Kidney (tissue), 14 donors: Measurements from ENCODE around the gene SPTB. TPM values are rescaled to one million over a fixed set of nuclear protein-coding genes. Genes with fewer than 3 reads are reported as not detected.

Experiments
- DNase-seq, 5 donors: peaks; one replicate each; pipeline ENCODE4 v3.0.0-alpha.2; 2013 to 2020
- FAIRE-seq: peaks from 2 replicates; lab custom pipeline; 2012; peaks lifted over from hg19 to GRCh38; lab: Jason Lieb, UNC
- H3K27ac ChIP-seq, 2 donors: one replicate each; pipeline ENCODE4 v1.7.0; 2013; ENCODE audit warnings: low read depth in 2 of 2, low read length in 2 of 2, inconsistent platforms in 1 of 2
- H3K27me3 ChIP-seq: one replicate; pipeline ENCODE4 v1.7.1; 2013; ENCODE audit warnings: low read length, inconsistent platforms; ENCODE audit not compliant: control insufficient read depth, insufficient read depth
- H3K36me3 ChIP-seq, 3 donors: one replicate each; pipeline versions ENCODE4 v1.7.0 to v1.7.1; 2013; ENCODE audit warnings: low read length in 3 of 3, control low read depth in 1 of 3, inconsistent platforms in 1 of 3; ENCODE audit not compliant: insufficient read depth in 3 of 3, control insufficient read depth in 2 of 3
- H3K4me1 ChIP-seq, 3 donors: one replicate each; pipeline versions ENCODE4 v1.7.0 to v1.7.1; 2013; ENCODE audit warnings: low read length in 3 of 3, inconsistent platforms in 1 of 3, low read depth in 1 of 3; ENCODE audit not compliant: control insufficient read depth in 2 of 3, insufficient read depth in 2 of 3
- H3K4me3 ChIP-seq, 3 donors: one replicate each; pipeline versions ENCODE4 v1.7.0 to v1.8.1; 2013; ENCODE audit warnings: low read length in 3 of 3, control low read depth in 1 of 3, inconsistent platforms in 1 of 3
- H3K9ac ChIP-seq, 3 donors: one replicate each; pipeline versions ENCODE4 v1.7.0 to v1.7.1; 2013; ENCODE audit warnings: low read length in 3 of 3, control low read depth in 1 of 3, inconsistent platforms in 1 of 3
- H3K9me3 ChIP-seq, 3 donors: one replicate each; pipeline versions ENCODE4 v1.7.0 to v1.7.1; 2013; ENCODE audit warnings: low read length in 3 of 3, control low read depth in 1 of 3, inconsistent platforms in 1 of 3; ENCODE audit not compliant: control insufficient read depth in 2 of 3, insufficient read depth in 1 of 3
- intact Hi-C: fragments of 100-400 bp; cut with DNase I; formaldehyde crosslinking; loops from one replicate; pipeline ENCODE4 v1.11.1; 2022
- polyA plus RNA-seq: library from polyadenylated mRNA; stranded (reverse); fragments of 350-450 nt; fragmentation: Illumina TruSeq; extraction: RNeasy Lipid Tissue Mini Kit (QIAGEN cat#74804); gene quantifications from one replicate; pipeline ENCODE4 v1.2.3, GENCODE V29; 2014; ENCODE audit warnings: low read depth, low replicate concordance; ENCODE audit not compliant: insufficient read depth
- total RNA-seq: library from RNA; stranded (reverse); fragmentation: NEBNext Ultra II Directional; extraction: Animal tissue kit (Norgen Biotek cat#: 25700); gene quantifications from one replicate; pipeline ENCODE4 v1.2.1, GENCODE V29; 2021
- TF ChIP-seq, protein P1 (sequence below): IDR thresholded peaks from 3 replicates; pipeline ENCODE4 v1.5.1; 2012; ENCODE audit warnings: mild to moderate bottlenecking, moderate library complexity, borderline replicate concordance; ENCODE audit not compliant: insufficient read depth; ENCODE audit errors: extremely low read depth
- donor health status: control.
- donor health status: control.
- donor health status: control.
- donor health status: control.
- donor health status: control.
- donor health status: DM: yes; HTN: yes; CAD: no.
- donor health status: Normal renal cell carcinoma (clear cell type).

SPTB gene
- total and polyA plus RNA-seq, 2 donors from 2014 or later = 1.7 to 2.2 TPM

DNA sequence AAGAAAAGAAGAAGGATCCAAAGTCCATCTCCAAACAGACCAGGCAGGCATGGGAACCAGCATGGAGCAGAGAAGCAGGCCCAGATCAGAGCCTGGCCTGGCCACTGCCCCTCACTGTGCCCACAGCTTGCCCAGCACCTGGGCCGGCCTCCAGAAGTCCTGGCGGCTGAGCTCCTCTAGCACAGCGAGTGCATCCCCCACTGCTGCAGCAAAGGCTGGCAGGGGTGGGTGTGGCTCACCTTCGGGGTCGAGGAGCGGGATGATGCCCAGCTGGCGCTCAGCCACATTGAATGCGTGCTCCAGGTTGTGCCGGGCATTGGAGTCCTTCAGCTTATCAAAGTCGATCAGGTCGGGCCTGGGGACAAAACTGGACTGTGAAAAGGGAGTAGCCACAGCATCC, 78.7 kb downstream of the SPTB start:
- FAIRE-seq (no peak), DNase-seq (peak in 1 of 5 donors; percentile 64)
- no peaks in the 10 kb centered on the region for H3K27me3 ChIP-seq
- peaks cover 0 to 4% (median 2%) of the 10 kb centered on the region in 3 donors for H3K36me3 ChIP-seq
- no peak overlapping the region for H3K27ac ChIP-seq
- TF ChIP-seq, protein P1, sequence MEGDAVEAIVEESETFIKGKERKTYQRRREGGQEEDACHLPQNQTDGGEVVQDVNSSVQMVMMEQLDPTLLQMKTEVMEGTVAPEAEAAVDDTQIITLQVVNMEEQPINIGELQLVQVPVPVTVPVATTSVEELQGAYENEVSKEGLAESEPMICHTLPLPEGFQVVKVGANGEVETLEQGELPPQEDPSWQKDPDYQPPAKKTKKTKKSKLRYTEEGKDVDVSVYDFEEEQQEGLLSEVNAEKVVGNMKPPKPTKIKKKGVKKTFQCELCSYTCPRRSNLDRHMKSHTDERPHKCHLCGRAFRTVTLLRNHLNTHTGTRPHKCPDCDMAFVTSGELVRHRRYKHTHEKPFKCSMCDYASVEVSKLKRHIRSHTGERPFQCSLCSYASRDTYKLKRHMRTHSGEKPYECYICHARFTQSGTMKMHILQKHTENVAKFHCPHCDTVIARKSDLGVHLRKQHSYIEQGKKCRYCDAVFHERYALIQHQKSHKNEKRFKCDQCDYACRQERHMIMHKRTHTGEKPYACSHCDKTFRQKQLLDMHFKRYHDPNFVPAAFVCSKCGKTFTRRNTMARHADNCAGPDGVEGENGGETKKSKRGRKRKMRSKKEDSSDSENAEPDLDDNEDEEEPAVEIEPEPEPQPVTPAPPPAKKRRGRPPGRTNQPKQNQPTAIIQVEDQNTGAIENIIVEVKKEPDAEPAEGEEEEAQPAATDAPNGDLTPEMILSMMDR = no peak
- H3K9me3 ChIP-seq = no peaks in the 10 kb centered on the region
- peaks cover 0 to 4% (median 0%) of the 10 kb centered on the region in 3 donors for H3K4me1 ChIP-seq
- H3K9ac ChIP-seq = no peak overlapping the region
- H3K4me3 ChIP-seq = no peak overlapping the region
- intact Hi-C loops = no loop called here

DNA sequence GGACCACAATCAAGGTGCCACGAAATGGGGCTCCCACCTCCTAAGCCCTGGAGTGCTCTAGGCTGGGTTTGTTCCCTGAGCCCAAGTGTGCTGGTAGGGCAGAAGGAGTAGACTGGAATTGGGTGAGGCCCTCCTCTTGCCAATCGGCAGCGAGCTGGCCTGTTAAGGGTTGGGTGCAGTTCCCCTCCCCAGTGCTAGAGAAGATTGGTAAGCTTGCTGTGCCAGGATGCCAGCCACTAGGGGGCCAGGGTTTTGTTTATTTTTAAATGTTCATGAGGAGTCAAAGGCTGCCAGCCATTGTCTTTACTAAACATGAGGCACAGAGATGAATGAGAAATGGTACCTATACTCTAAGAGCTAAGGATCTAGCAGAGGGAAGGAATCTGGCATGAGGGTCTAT, 79.7 kb downstream of the SPTB start:
- TF ChIP-seq, protein P1 = peak; percentile 58
- no peaks in the 10 kb centered on the region for H3K9me3 ChIP-seq
- H3K27me3 ChIP-seq = no peaks in the 10 kb centered on the region
- peak in 3 of 5 donors; percentile 25 to 55 (median 55) for DNase-seq
- H3K4me3 ChIP-seq = no peak overlapping the region
- H3K9ac ChIP-seq = no peak overlapping the region
- peaks cover 0 to 4% (median 2%) of the 10 kb centered on the region in 3 donors for H3K36me3 ChIP-seq
- H3K27ac ChIP-seq = no peak overlapping the region
- no peak for FAIRE-seq
- intact Hi-C loops = no loop called here
- H3K4me1 ChIP-seq = peaks cover 0 to 4% (median 0%) of the 10 kb centered on the region in 3 donors

DNA sequence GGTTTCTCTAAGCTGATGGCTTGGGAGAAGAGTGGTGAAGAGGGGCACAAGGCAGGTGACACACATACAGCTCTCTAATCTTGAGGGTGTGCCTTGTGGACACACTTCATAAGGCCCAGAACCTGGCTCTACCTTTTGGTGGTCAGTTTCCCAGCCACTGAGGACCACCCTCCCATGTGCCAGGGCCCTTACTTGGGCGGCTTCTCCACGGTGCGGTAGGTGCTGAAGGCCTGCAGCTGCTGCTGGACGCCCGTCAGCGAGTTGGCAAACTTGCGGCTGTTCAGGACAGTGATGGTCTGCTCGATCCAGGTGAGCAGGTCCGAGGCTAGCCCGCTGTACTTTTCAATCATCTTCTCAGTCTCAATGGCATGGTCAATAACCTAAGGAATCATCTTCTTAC, 80.2 kb downstream of the SPTB start:
- no peak overlapping the region for H3K4me3 ChIP-seq
- DNase-seq (peak in 1 of 5 donors; percentile 37), FAIRE-seq (no peak)
- H3K36me3 ChIP-seq = peaks cover 0 to 4% (median 2%) of the 10 kb centered on the region in 3 donors
- no peaks in the 10 kb centered on the region for H3K27me3 ChIP-seq
- H3K9me3 ChIP-seq = no peaks in the 10 kb centered on the region
- no peak overlapping the region for H3K9ac ChIP-seq
- H3K27ac ChIP-seq = no peak overlapping the region
- intact Hi-C loops = no loop called here
- TF ChIP-seq, protein P1 = no peak
- peaks cover 0 to 4% (median 0%) of the 10 kb centered on the region in 3 donors for H3K4me1 ChIP-seq

DNA sequence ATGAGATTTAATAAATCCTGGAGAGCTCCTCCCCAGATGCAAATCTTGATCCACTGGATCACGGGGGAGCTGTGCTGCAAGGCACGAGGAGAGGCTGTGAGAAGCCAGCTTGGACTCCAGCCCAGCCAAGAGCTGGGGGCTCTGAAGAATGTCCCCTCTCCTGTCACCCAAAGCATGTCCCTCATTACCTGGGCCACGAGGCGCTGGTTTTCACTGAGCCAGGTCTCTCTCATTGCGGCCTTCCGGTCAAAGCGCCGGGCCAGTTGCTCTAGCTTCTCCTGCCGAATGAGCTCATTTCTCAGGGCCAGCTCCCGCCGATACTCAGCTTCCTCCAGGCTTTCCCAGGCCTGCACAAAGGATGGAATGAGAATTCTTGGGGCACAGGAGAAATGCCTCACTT, 83.3 kb downstream of the SPTB start:
- DNase-seq = no peak

More for the DNA sequence above, 83.3 kb downstream of the SPTB start:
- TF ChIP-seq, protein P1 = no peak
- Histone ChIP-seq H3K36me3 (peaks cover 0 to 4% (median 2%) of the 10 kb centered on the region in 3 donors), H3K27me3 (no peaks in the 10 kb centered on the region), H3K9me3 (no peaks in the 10 kb centered on the region), H3K27ac (no peak overlapping the region), H3K9ac (no peak overlapping the region), H3K4me1 (peaks cover 0 to 4% (median 0%) of the 10 kb centered on the region in 3 donors), H3K4me3 (no peak overlapping the region)
- intact Hi-C loops = no loop called here
- no peak for FAIRE-seq
